ENCODE results near the gene RPS6KC1.

- no peak for TF ChIP-seq CTCF (conservative IDR thresholded peaks at IDR 0.05)
- TF ChIP-seq EZH2 (IDR thresholded peaks at IDR 0.05; ENCODE audit: low read depth) = no peak
Measured at GRCh38 chr1:213148905-213149304, 97.9 kb downstream of the RPS6KC1 start.

Data from PC-9 (cell line).